Activated CD8-positive, alpha-beta memory T cell treated with anti-CD3 and anti-CD28 coated beads, Interleukin-2, amount 10 ng/mL, durations not matched to agents 7 days and 5 days (primary cell): ENCODE results near the gene SLC9A1. TPM values are rescaled to one million over a fixed set of nuclear protein-coding genes. Genes with fewer than 3 reads are reported as not detected.
"Not testable (repeated sequence)": the region's sequence is repeated elsewhere in the genome, so short reads cannot be mapped to it uniquely, and the experiment has no call there.

Experiments
- ATAC-seq: fragments of 150-1000 bp; cut with Tn5 transposase; one replicate; pipeline ENCODE4 v1.10.0; 2021; ENCODE audit warnings: moderate library complexity
- CTCF ChIA-PET: fragments of 350-600 bp; sonication (Branson Sonifier 250); formaldehyde crosslinking; loops from one replicate; lab custom pipeline; 2021; ENCODE audit warnings: antibody characterized with exemption; lab: Charles Lee
- DNase-seq: peaks from one replicate; pipeline ENCODE4 v3.0.0-alpha.2; 2020
- H3K27ac Mint-ChIP-seq: one replicate; pipeline ENCODE4 v1.8.0; 2021; ENCODE audit warnings: mild to moderate bottlenecking, mixed read lengths
- H3K27me3 Mint-ChIP-seq: one replicate; pipeline ENCODE4 v1.8.0; 2021; ENCODE audit warnings: mixed read lengths
- H3K36me3 Mint-ChIP-seq: one replicate; pipeline ENCODE4 v1.8.0; 2021; ENCODE audit warnings: mild to moderate bottlenecking, mixed read lengths
- H3K4me1 Mint-ChIP-seq: one replicate; pipeline ENCODE4 v1.8.0; 2021; ENCODE audit warnings: mixed read lengths
- H3K4me3 Mint-ChIP-seq: one replicate; pipeline ENCODE4 v1.8.0; 2021; ENCODE audit warnings: mild to moderate bottlenecking, moderate library complexity, mixed read lengths
- H3K9me3 Mint-ChIP-seq: one replicate; pipeline ENCODE4 v1.8.0; 2022; ENCODE audit warnings: low read depth, mixed read lengths
- total RNA-seq, 2 experiments: library from RNA; stranded (reverse); gene quantifications; one replicate each; pipeline ENCODE4 v1.2.3, GENCODE V29; 2021

The SLC9A1 gene
- total RNA-seq, 2 experiments from 2014 or later = 25.8 to 26.3 TPM

GRCh38 chr1:27137544-27138075 is 17.3 kb downstream of the SLC9A1 start:
- peak; percentile 55 for DNase-seq
- peak overlapping the region; percentile 99 for H3K27ac Mint-ChIP-seq
- peak; percentile 40 for ATAC-seq
- H3K9me3 Mint-ChIP-seq = no peaks in the 10 kb centered on the region
- peaks cover 36% of the 10 kb centered on the region for H3K4me1 Mint-ChIP-seq
- H3K27me3 Mint-ChIP-seq = no peaks in the 10 kb centered on the region
- CTCF ChIA-PET = interaction anchor here (0.8 to 4.5 kb wide), 8 partner anchors 8 to 159 kb away, joined by 3 to 35 read pairs (median 4); partner anchors contain the start of gene SLC9A1
- H3K36me3 Mint-ChIP-seq = peaks cover 6% of the 10 kb centered on the region
- H3K4me3 Mint-ChIP-seq = peak overlapping the region; percentile 73

- Mint-ChIP-seq H3K4me1 (peaks cover 36% of the 10 kb centered on the region), H3K4me3 (peak overlapping the region; percentile 73), H3K27me3 (no peaks in the 10 kb centered on the region), H3K36me3 (peaks cover 6% of the 10 kb centered on the region), H3K9me3 (no peaks in the 10 kb centered on the region), H3K27ac (peak overlapping the region; percentile 99)
- ATAC-seq = peak; percentile 94
- DNase-seq = peak; percentile 93
- CTCF ChIA-PET = interaction anchor here (0.8 to 4.5 kb wide), 7 partner anchors 9 to 159 kb away, joined by 3 to 35 read pairs (median 4); partner anchors contain the start of gene SLC9A1
Measured at GRCh38 chr1:27136998-27137542, 17.9 kb downstream of the SLC9A1 start.

- Mint-ChIP-seq H3K9me3 (no peaks in the 10 kb centered on the region), H3K27ac (peak overlapping the region; percentile 99), H3K27me3 (no peaks in the 10 kb centered on the region), H3K36me3 (peaks cover 6% of the 10 kb centered on the region), H3K4me1 (peaks cover 36% of the 10 kb centered on the region), H3K4me3 (peak overlapping the region; percentile 73)
- CTCF ChIA-PET = interaction anchor here (0.9 to 4.5 kb wide), 6 partner anchors 13 to 161 kb away, joined by 3 to 35 read pairs (median 8); partner anchors contain the start of gene SLC9A1
- DNase-seq (peak; percentile 43), ATAC-seq (no peak)
Measured at GRCh38 chr1:27136236-27136551, 18.7 kb downstream of the SLC9A1 start.

- H3K9me3 Mint-ChIP-seq = no peaks in the 10 kb centered on the region
- DNase-seq (no peak), ATAC-seq (no peak)
- H3K27ac Mint-ChIP-seq = peak overlapping the region; percentile 4
- CTCF ChIA-PET = interaction anchor here (0.9 to 4.5 kb wide), 7 partner anchors 9 to 161 kb away, joined by 3 to 35 read pairs (median 4); partner anchors contain the start of gene SLC9A1
- peaks cover 36% of the 10 kb centered on the region for H3K4me1 Mint-ChIP-seq
- H3K36me3 Mint-ChIP-seq = peaks cover 6% of the 10 kb centered on the region
- no peak overlapping the region for H3K4me3 Mint-ChIP-seq
- no peaks in the 10 kb centered on the region for H3K27me3 Mint-ChIP-seq
Measured at GRCh38 chr1:27135541-27136235, 19.2 kb downstream of the SLC9A1 start.

GRCh38 chr1:27133991-27134390 is 20.9 kb downstream of the SLC9A1 start:
- H3K4me1 Mint-ChIP-seq = peaks cover 36% of the 10 kb centered on the region
- H3K4me3 Mint-ChIP-seq = no peak overlapping the region
- no peaks in the 10 kb centered on the region for H3K27me3 Mint-ChIP-seq
- no peaks in the 10 kb centered on the region for H3K9me3 Mint-ChIP-seq
- H3K27ac Mint-ChIP-seq = no peak overlapping the region
- CTCF ChIA-PET = interaction anchor here (1.1 to 1.8 kb wide), 3 partner anchors 31 to 234 kb away, joined by 3 to 4 read pairs (median 4); partner anchors contain the start of gene GPATCH3
- DNase-seq = no peak
- no peak for ATAC-seq
- H3K36me3 Mint-ChIP-seq = peaks cover 6% of the 10 kb centered on the region

- H3K4me3 Mint-ChIP-seq = no peak overlapping the region
- CTCF ChIA-PET = interaction anchor here (1.3 to 1.8 kb wide), 2 partner anchors 30 to 163 kb away, joined by 4 read pairs; no protein-coding TSS in a partner anchor
- no peak for ATAC-seq
- peaks cover 6% of the 10 kb centered on the region for H3K36me3 Mint-ChIP-seq
- H3K27me3 Mint-ChIP-seq = no peaks in the 10 kb centered on the region
- no peak for DNase-seq
- H3K4me1 Mint-ChIP-seq = peaks cover 34% of the 10 kb centered on the region
- H3K27ac Mint-ChIP-seq = no peak overlapping the region
- no peaks in the 10 kb centered on the region for H3K9me3 Mint-ChIP-seq
Measured at GRCh38 chr1:27133158-27133557, 21.8 kb downstream of the SLC9A1 start.

- Mint-ChIP-seq H3K27ac (no peak overlapping the region), H3K4me3 (no peak overlapping the region), H3K9me3 (no peaks in the 10 kb centered on the region), H3K36me3 (peaks cover 6% of the 10 kb centered on the region), H3K27me3 (no peaks in the 10 kb centered on the region), H3K4me1 (peaks cover 28% of the 10 kb centered on the region)
- DNase-seq (no peak), ATAC-seq (no peak)
- CTCF ChIA-PET = interaction anchor here (1.8 kb wide), 1 partner anchor 30 kb away, joined by 4 read pairs; no protein-coding TSS in a partner anchor
Measured at GRCh38 chr1:27132624-27133023, 22.3 kb downstream of the SLC9A1 start.

GRCh38 chr1:27132147-27132546 is 22.8 kb downstream of the SLC9A1 start:
- no peak overlapping the region for H3K27ac Mint-ChIP-seq
- no peak for DNase-seq
- peaks cover 24% of the 10 kb centered on the region for H3K4me1 Mint-ChIP-seq
- CTCF ChIA-PET = no interaction called here
- H3K4me3 Mint-ChIP-seq = no peak overlapping the region
- ATAC-seq = no peak
- peaks cover 6% of the 10 kb centered on the region for H3K36me3 Mint-ChIP-seq
- H3K9me3 Mint-ChIP-seq = no peaks in the 10 kb centered on the region
- H3K27me3 Mint-ChIP-seq = no peaks in the 10 kb centered on the region

GRCh38 chr1:27130798-27131197 is 24.1 kb downstream of the SLC9A1 start:
- Mint-ChIP-seq H3K9me3 (no peaks in the 10 kb centered on the region), H3K4me3 (no peak overlapping the region), H3K4me1 (peaks cover 12% of the 10 kb centered on the region), H3K36me3 (peaks cover 6% of the 10 kb centered on the region), H3K27me3 (no peaks in the 10 kb centered on the region), H3K27ac (no peak overlapping the region)
- CTCF ChIA-PET = no interaction called here
- DNase-seq (no peak), ATAC-seq (no peak)

GRCh38 chr1:27129225-27129624 is 25.7 kb downstream of the SLC9A1 start:
- ATAC-seq = no peak
- Mint-ChIP-seq H3K4me3 (no peak overlapping the region), H3K4me1 (peaks cover 7% of the 10 kb centered on the region), H3K27ac (no peak overlapping the region), H3K36me3 (peaks cover 2% of the 10 kb centered on the region), H3K9me3 (no peaks in the 10 kb centered on the region), H3K27me3 (no peaks in the 10 kb centered on the region)
- CTCF ChIA-PET = interaction anchor here (1.4 to 1.6 kb wide), 2 partner anchors 9 to 17 kb away, joined by 3 to 4 read pairs; no protein-coding TSS in a partner anchor
- DNase-seq = no peak

GRCh38 chr1:27127419-27127818 is 27.5 kb downstream of the SLC9A1 start:
- H3K4me3 Mint-ChIP-seq = no peak overlapping the region
- CTCF ChIA-PET = no interaction called here
- H3K36me3 Mint-ChIP-seq = no peaks in the 10 kb centered on the region
- no peak for ATAC-seq
- H3K27ac Mint-ChIP-seq = no peak overlapping the region
- H3K4me1 Mint-ChIP-seq = peaks cover 2% of the 10 kb centered on the region
- DNase-seq = no peak
- H3K27me3 Mint-ChIP-seq = no peaks in the 10 kb centered on the region
- no peaks in the 10 kb centered on the region for H3K9me3 Mint-ChIP-seq

- no peak overlapping the region for H3K27ac Mint-ChIP-seq
- ATAC-seq (no peak), DNase-seq (no peak)
- H3K4me3 Mint-ChIP-seq = no peak overlapping the region
- H3K9me3 Mint-ChIP-seq = no peaks in the 10 kb centered on the region
- CTCF ChIA-PET = interaction anchor here (0.7 to 1.2 kb wide), 2 partner anchors 9 to 19 kb away, joined by 3 read pairs; no protein-coding TSS in a partner anchor
- H3K27me3 Mint-ChIP-seq = no peaks in the 10 kb centered on the region
- no peaks in the 10 kb centered on the region for H3K36me3 Mint-ChIP-seq
- H3K4me1 Mint-ChIP-seq = peaks cover 2% of the 10 kb centered on the region
Measured at GRCh38 chr1:27126391-27126790, 28.5 kb downstream of the SLC9A1 start.

- H3K27me3 Mint-ChIP-seq, H3K4me1 Mint-ChIP-seq, DNase-seq, H3K9me3 Mint-ChIP-seq, H3K27ac Mint-ChIP-seq, CTCF ChIA-PET, H3K36me3 Mint-ChIP-seq, H3K4me3 Mint-ChIP-seq, ATAC-seq: not testable (repeated sequence)
Measured at GRCh38 chr1:27125125-27125524, 29.8 kb downstream of the SLC9A1 start.
